ENCODE measurements around the gene EPHA2. TPM values are rescaled to one million over a fixed set of nuclear protein-coding genes. Genes with fewer than 3 reads are reported as not detected.

The EPHA2 gene
- total and polyA plus RNA-seq, 5 experiments from 2014 or later: not detected

GRCh38 chr1:16132325-16132785 lies 23.5 kb downstream of the EPHA2 start:
- Mint-ChIP-seq H3K36me3 (no peaks in the 10 kb centered on the region), H3K27ac (no peak overlapping the region), H3K4me1 (no peaks in the 10 kb centered on the region), H3K9me3 (no peaks in the 10 kb centered on the region), H3K4me3 (no peak overlapping the region), H3K27me3 (no peaks in the 10 kb centered on the region)
- DNase-seq (no peak), ATAC-seq (no peak)
- POLR2A ChIA-PET: no interaction called here

GRCh38 chr1:16131636-16132324 lies 24.1 kb downstream of the EPHA2 start:
- DNase-seq (no peak), ATAC-seq (no peak)
- H3K27me3 Mint-ChIP-seq: no peaks in the 10 kb centered on the region
- no peaks in the 10 kb centered on the region for H3K36me3 Mint-ChIP-seq
- no peak overlapping the region for H3K4me3 Mint-ChIP-seq
- H3K27ac Mint-ChIP-seq: no peak overlapping the region
- no peaks in the 10 kb centered on the region for H3K4me1 Mint-ChIP-seq
- POLR2A ChIA-PET: no interaction called here
- H3K9me3 Mint-ChIP-seq: no peaks in the 10 kb centered on the region

- Mint-ChIP-seq H3K4me1 (no peaks in the 10 kb centered on the region), H3K36me3 (no peaks in the 10 kb centered on the region), H3K4me3 (no peak overlapping the region), H3K9me3 (no peaks in the 10 kb centered on the region), H3K27ac (no peak overlapping the region), H3K27me3 (no peaks in the 10 kb centered on the region)
- POLR2A ChIA-PET: no interaction called here
- ATAC-seq (no peak), DNase-seq (no peak)
These were observed 25.0 kb downstream of the EPHA2 start for GRCh38 chr1:16130827-16131226.

- no peak overlapping the region for H3K27ac Mint-ChIP-seq
These were observed 25.8 kb downstream of the EPHA2 start for GRCh38 chr1:16129921-16130543.

GRCh38 chr1:16129316-16129715 lies 26.6 kb downstream of the EPHA2 start:
- Mint-ChIP-seq H3K27ac (no peak overlapping the region), H3K36me3 (no peaks in the 10 kb centered on the region), H3K27me3 (no peaks in the 10 kb centered on the region), H3K4me3 (no peak overlapping the region), H3K4me1 (no peaks in the 10 kb centered on the region), H3K9me3 (no peaks in the 10 kb centered on the region)
- DNase-seq (no peak), ATAC-seq (no peak)
- POLR2A ChIA-PET: no interaction called here

More at GRCh38 chr1:16129921-16130543, 25.8 kb downstream of the EPHA2 start:
- H3K9me3 Mint-ChIP-seq: no peaks in the 10 kb centered on the region
- no peaks in the 10 kb centered on the region for H3K36me3 Mint-ChIP-seq
- no peaks in the 10 kb centered on the region for H3K27me3 Mint-ChIP-seq
- ATAC-seq: no peak
- H3K4me1 Mint-ChIP-seq: no peaks in the 10 kb centered on the region
- POLR2A ChIA-PET: no interaction called here
- DNase-seq: no peak
- H3K4me3 Mint-ChIP-seq: no peak overlapping the region

GRCh38 chr1:16128338-16128741 lies 27.5 kb downstream of the EPHA2 start:
- no peak for ATAC-seq
- H3K27me3 Mint-ChIP-seq: no peaks in the 10 kb centered on the region
- peak in 1 of 10 donors; percentile 50 for DNase-seq
- no peaks in the 10 kb centered on the region for H3K36me3 Mint-ChIP-seq
- POLR2A ChIA-PET: interaction anchor here (0.6 kb wide), 1 partner anchor 55 kb away, joined by 4 read pairs; no protein-coding TSS in a partner anchor
- H3K4me3 Mint-ChIP-seq: no peak overlapping the region
- H3K9me3 Mint-ChIP-seq: no peaks in the 10 kb centered on the region
- peaks cover 0 to 5% (median 2%) of the 10 kb centered on the region in 4 donors for H3K4me1 Mint-ChIP-seq
- peak overlapping the region in 1 of 10 donors; percentile 46 for H3K27ac Mint-ChIP-seq

GRCh38 chr1:16127676-16128337 lies 28.1 kb downstream of the EPHA2 start:
- Mint-ChIP-seq H3K9me3 (no peaks in the 10 kb centered on the region), H3K4me1 (peaks cover 3 to 10% (median 6%) of the 10 kb centered on the region in 4 donors), H3K27me3 (no peaks in the 10 kb centered on the region), H3K36me3 (no peaks in the 10 kb centered on the region), H3K27ac (peak overlapping the region in 2 of 10 donors; percentile 35 to 46), H3K4me3 (no peak overlapping the region)
- DNase-seq (peak in 1 of 10 donors; percentile 48), ATAC-seq (no peak)
- POLR2A ChIA-PET: no interaction called here

- H3K4me1 Mint-ChIP-seq: peaks cover 4 to 14% (median 10%) of the 10 kb centered on the region in 4 donors
- no peaks in the 10 kb centered on the region for H3K36me3 Mint-ChIP-seq
- no peaks in the 10 kb centered on the region for H3K9me3 Mint-ChIP-seq
- no peak overlapping the region for H3K27ac Mint-ChIP-seq
- no peak overlapping the region for H3K4me3 Mint-ChIP-seq
- H3K27me3 Mint-ChIP-seq: peaks cover 0 to under 1% (median 0%) of the 10 kb centered on the region in 5 donors
- ATAC-seq: no peak
- DNase-seq: peak in 1 of 10 donors; percentile 53
- POLR2A ChIA-PET: no interaction called here
These were observed 28.9 kb downstream of the EPHA2 start for GRCh38 chr1:16126743-16127515.

GRCh38 chr1:16126160-16126559 lies 29.7 kb downstream of the EPHA2 start:
- POLR2A ChIA-PET: no interaction called here
- ATAC-seq (no peak), DNase-seq (peak in 1 of 10 donors; percentile 18)
- H3K27me3 Mint-ChIP-seq: peaks cover 0 to 3% (median 0%) of the 10 kb centered on the region in 5 donors
- no peaks in the 10 kb centered on the region for H3K36me3 Mint-ChIP-seq
- H3K4me1 Mint-ChIP-seq: peaks cover 4 to 15% (median 10%) of the 10 kb centered on the region in 4 donors
- H3K4me3 Mint-ChIP-seq: no peak overlapping the region
- no peak overlapping the region for H3K27ac Mint-ChIP-seq
- H3K9me3 Mint-ChIP-seq: no peaks in the 10 kb centered on the region

GRCh38 chr1:16125483-16125882 lies 30.4 kb downstream of the EPHA2 start:
- H3K27ac Mint-ChIP-seq: no peak overlapping the region
- ATAC-seq: no peak
- no peaks in the 10 kb centered on the region for H3K9me3 Mint-ChIP-seq
- DNase-seq: peak in 1 of 10 donors; percentile 13
- peaks cover 0 to 3% (median 0%) of the 10 kb centered on the region in 5 donors for H3K27me3 Mint-ChIP-seq
- peak overlapping the region in 1 of 10 donors; percentile 22 for H3K4me3 Mint-ChIP-seq
- H3K36me3 Mint-ChIP-seq: no peaks in the 10 kb centered on the region
- POLR2A ChIA-PET: no interaction called here
- peaks cover 4 to 15% (median 10%) of the 10 kb centered on the region in 4 donors for H3K4me1 Mint-ChIP-seq

GRCh38 chr1:16125088-16125470 lies 30.8 kb downstream of the EPHA2 start:
- DNase-seq: peak in 1 of 10 donors; percentile 19
- H3K36me3 Mint-ChIP-seq: no peaks in the 10 kb centered on the region
- POLR2A ChIA-PET: no interaction called here
- H3K27me3 Mint-ChIP-seq: peaks cover 0 to 3% (median 0%) of the 10 kb centered on the region in 5 donors
- no peaks in the 10 kb centered on the region for H3K9me3 Mint-ChIP-seq
- no peak overlapping the region for H3K27ac Mint-ChIP-seq
- H3K4me1 Mint-ChIP-seq: peaks cover 4 to 15% (median 10%) of the 10 kb centered on the region in 4 donors
- no peak for ATAC-seq
- H3K4me3 Mint-ChIP-seq: no peak overlapping the region

- peak in 1 of 10 donors; percentile 24 for DNase-seq
- ATAC-seq: no peak
- POLR2A ChIA-PET: no interaction called here
- Mint-ChIP-seq H3K4me3 (peak overlapping the region in 1 of 10 donors; percentile 55), H3K4me1 (peaks cover 4 to 15% (median 10%) of the 10 kb centered on the region in 4 donors), H3K27me3 (peaks cover 0 to 3% (median 0%) of the 10 kb centered on the region in 5 donors), H3K9me3 (no peaks in the 10 kb centered on the region), H3K27ac (no peak overlapping the region), H3K36me3 (no peaks in the 10 kb centered on the region)
These were observed 31.3 kb downstream of the EPHA2 start for GRCh38 chr1:16124377-16125087.

Measured in naive thymus-derived CD8-positive, alpha-beta T cell (primary cell).